GM12878 (cell line): Measurements from ENCODE around the gene FOXO3. TPM values are rescaled to one million over a fixed set of nuclear protein-coding genes. Genes with fewer than 3 reads are reported as not detected.

Source experiments
- ATAC-seq: fragments of 200-7000 bp; cut with Tn5 transposase; 3 replicates; pipeline ENCODE4 v1.9.1; 2020; ENCODE audit warnings: mild to moderate bottlenecking, moderate library complexity
- BruUV-seq: library from RNA; stranded (reverse); fragments of 400-500 nt; replicated peaks from 2 replicates; lab custom pipeline; 2021; lab: Mats Ljungman, UMichigan
- CTCF ChIA-PET: fragments of 300-600 bp; sonication (Branson Sonifier 250); formaldehyde crosslinking; extraction: SDS; loops from one replicate; lab custom pipeline; 2021; ENCODE audit warnings: inconsistent platforms; lab: Yijun Ruan, JAX
- POLR2A ChIA-PET: fragments of 350-600 bp; formaldehyde crosslinking; extraction: SDS; loops from one replicate; lab custom pipeline; 2021; ENCODE audit warnings: inconsistent platforms; lab: Charles Lee
- RAD21 ChIA-PET: fragments of 300-600 bp; sonication (Branson Sonifier 250); formaldehyde crosslinking; loops from one replicate; lab custom pipeline; 2023; ENCODE audit warnings: antibody characterized with exemption; ENCODE audit not compliant: unreplicated experiment; lab: Charles Lee
- SMC1A ChIA-PET: fragments of 300-600 bp; sonication (Branson Sonifier 250); formaldehyde crosslinking; loops from one replicate; lab custom pipeline; 2023; ENCODE audit not compliant: unreplicated experiment, uncharacterized antibody; lab: Charles Lee
- DNase-seq: peaks from one replicate; pipeline ENCODE4 v3.0.0-alpha.2; 2011; ENCODE audit warnings: low read depth, low spot score
- FAIRE-seq: peaks from 3 replicates; lab custom pipeline; 2011; peaks lifted over from hg19 to GRCh38; lab: Jason Lieb, UNC
- H2AFZ ChIP-seq: 2 replicates; pipeline ENCODE4 v1.6.0; 2011; ENCODE audit warnings: low read depth, low read length, control low read depth; ENCODE audit not compliant: control insufficient read depth
- H3K27ac ChIP-seq: 2 replicates; pipeline ENCODE4 v1.5.1; 2011; ENCODE audit warnings: control low read depth; ENCODE audit not compliant: control insufficient read depth, insufficient read depth
- H3K27me3 ChIP-seq, 2 experiments: replicated peaks in 1 of 2; 2 replicates each; pipeline versions ENCODE4 v1.6.0 to v1.6.1; 2011; ENCODE audit warnings: low read length in 1 of 2; ENCODE audit not compliant: control insufficient read depth in 2 of 2, insufficient read depth in 2 of 2
- H3K36me3 ChIP-seq, 2 experiments: 2 replicates each; pipeline ENCODE4 v1.5.1; 2011; ENCODE audit warnings: low read length in 1 of 2; ENCODE audit not compliant: control insufficient read depth in 2 of 2, insufficient read depth in 2 of 2
- H3K4me1 ChIP-seq: 2 replicates; pipeline ENCODE4 v1.6.1; 2011; ENCODE audit warnings: mild to moderate bottlenecking, low read length, moderate library complexity, mixed read lengths; ENCODE audit not compliant: control insufficient read depth, insufficient read depth
- H3K4me2 ChIP-seq: 2 replicates; pipeline ENCODE4 v1.6.0; 2011; ENCODE audit warnings: control low read depth; ENCODE audit not compliant: control insufficient read depth, insufficient read depth
- H3K4me3 ChIP-seq: fragments of 200-600 bp; sonication (generic); 2 replicates; pipeline ENCODE4 v1.5.1; 2016
- H3K79me2 ChIP-seq: 2 replicates; pipeline ENCODE4 v1.6.0; 2011; ENCODE audit warnings: low read length; ENCODE audit not compliant: control insufficient read depth, insufficient read depth
- H3K9ac ChIP-seq: 2 replicates; pipeline ENCODE4 v1.8.0; 2011; ENCODE audit warnings: low read length, control low read depth, mixed read lengths; ENCODE audit not compliant: control insufficient read depth, insufficient read depth
- H3K9me3 ChIP-seq: replicated peaks from 3 replicates; pipeline ENCODE4 v1.5.1; 2011; ENCODE audit warnings: mild to moderate bottlenecking, low read length; ENCODE audit not compliant: control insufficient read depth, insufficient read depth
- H4K20me1 ChIP-seq: 2 replicates; pipeline ENCODE4 v1.6.0; 2011; ENCODE audit not compliant: control insufficient read depth, insufficient read depth
- JUND ChIP-seq: IDR thresholded peaks from 2 replicates; pipeline ENCODE4 v1.6.1; 2012; ENCODE audit warnings: low read depth, mild to moderate bottlenecking, low read length, improper control_type of control experiment, moderate library complexity
- RB1 ChIP-seq: fragments of 450-650 bp; formaldehyde crosslinking; IDR thresholded peaks from 2 replicates; pipeline ENCODE4 v1.6.1; 2017; ENCODE audit warnings: mild to moderate bottlenecking, borderline replicate concordance
- ZBTB4 ChIP-seq: fragments of 450-650 bp; formaldehyde crosslinking; IDR thresholded peaks from 2 replicates; pipeline ENCODE4 v1.4.0; 2022; ENCODE audit warnings: mild to moderate bottlenecking, moderate library complexity
- WGBS: methylation state at CpG from one replicate; pipeline ENCODE4 v1.1.6; 2016; ENCODE audit warnings: low lambda C conversion rate; ENCODE audit not compliant: insufficient replicate concordance, insufficient coverage; ENCODE audit errors: missing lambda C conversion rate; 5-methylcytosine and 5-hydroxymethylcytosine counted together
- in situ Hi-C: fragments of 300-500 bp; cut with MboI; formaldehyde crosslinking; loops from 9 replicates; pipeline ENCODE4 v1.14.3; 2018; ENCODE audit warnings: mixed read lengths
- intact Hi-C: fragments of 100-400 bp; cut with micrococcal nuclease; formaldehyde crosslinking; loops from one replicate; pipeline ENCODE4 v1.14.2; 2022; ENCODE audit not compliant: unreplicated experiment
- polyA plus RNA-seq, 11 experiments: library from polyadenylated mRNA; depleted of rRNA in 4 of 11; unstranded in 6 of 11; stranded (reverse) in 5 of 11; fragments of >200 nt; fragmentation: Nextera tagmentation in 4 of 11; fragmentation: Illumina TruSeq in 1 of 11; extraction: Ambion mirVana in 4 of 11; extraction: Trizol in 1 of 11; gene quantifications; 1 replicate in 1 of 11; 2 replicates in 10 of 11; pipeline versions ENCODE4 v1.2.1 to v1.2.3, GENCODE V29; 2011 to 2016; ENCODE audit warnings: inconsistent platforms in 2 of 11, missing spikeins in 2 of 11, low read depth in 1 of 11
- total RNA-seq, 4 experiments: library from RNA; depleted of rRNA in 3 of 4; stranded (reverse); fragments of >200 nt in 3 of 4; fragmentation: Illumina TruSeq in 1 of 4; extraction: Trizol in 1 of 4; gene quantifications; 2 replicates each; pipeline versions ENCODE4 v1.2.1 to v1.2.3, GENCODE V29; 2013 to 2021

Gene FOXO3
- total and polyA plus RNA-seq, 10 of the 15 experiments (the other 5 are each of a cell fraction or from before 2014, with no cell fraction given) = 0.82 to 4.5 (median 1.7) TPM

- TF ChIP-seq ZBTB4 = no peak
Observed at GRCh38 chr6:108694816-108695215, 134.1 kb downstream of the FOXO3 start (continued).

- intact Hi-C loops = no loop called here
- BruUV-seq = no TSS peak
- H2AFZ ChIP-seq = no peak overlapping the region
- TF ChIP-seq RB1 (no peak), JUND (no peak)
- ChIA-PET CTCF (no interaction called here), RAD21 (no interaction called here), SMC1A (no interaction called here), POLR2A (no interaction called here)
- no peaks in the 10 kb centered on the region for H3K4me1 ChIP-seq
- no peak overlapping the region for H3K4me2 ChIP-seq
- no peaks in the 10 kb centered on the region for H3K79me2 ChIP-seq
- no peak overlapping the region for H3K9ac ChIP-seq
- H3K27me3 ChIP-seq = no peaks in the 10 kb centered on the region
- H3K4me3 ChIP-seq = no peak overlapping the region
- ATAC-seq (no peak), DNase-seq (no peak), FAIRE-seq (no peak)
- no peaks in the 10 kb centered on the region for H3K36me3 ChIP-seq
- in situ Hi-C loops = no loop called here
- H3K9me3 ChIP-seq = peaks cover 6% of the 10 kb centered on the region
- no peaks in the 10 kb centered on the region for H4K20me1 ChIP-seq
- H3K27ac ChIP-seq = no peak overlapping the region
- WGBS = 54% methylated on average over 15 of the region's 15 CpGs
Observed at GRCh38 chr6:108697561-108698161, 136.9 kb downstream of the FOXO3 start.
